GM12865 (cell line): ENCODE measurements around the gene FARP1.

ENCODE experiments used
- DNase-seq: peaks from one replicate; pipeline ENCODE4 v3.0.0; 2010; ENCODE audit warnings: low read depth
- H3K4me3 ChIP-seq: 2 replicates; pipeline ENCODE4 v1.5.1; 2011; ENCODE audit warnings: mild to moderate bottlenecking, low read depth, low read length, control low read depth
- CTCF ChIP-seq: IDR thresholded peaks from 2 replicates; pipeline ENCODE4 v1.5.1; 2011; ENCODE audit warnings: low read length, control low read depth, low read depth, inconsistent platforms; ENCODE audit not compliant: insufficient read depth; ENCODE audit errors: missing control alignments

FARP1 gene

GRCh38 chr13:98450026-98450425 lies 307.1 kb downstream of the FARP1 start:
- TF ChIP-seq CTCF = no peak
- DNase-seq = no peak
- no peak overlapping the region for H3K4me3 ChIP-seq

GRCh38 chr13:98450539-98451111 lies 307.7 kb downstream of the FARP1 start:
- DNase-seq = no peak
- no peak for TF ChIP-seq CTCF
- H3K4me3 ChIP-seq = no peak overlapping the region

- TF ChIP-seq CTCF = no peak
- no peak for DNase-seq
- no peak overlapping the region for H3K4me3 ChIP-seq
Measured at GRCh38 chr13:98451676-98452470, 309.0 kb downstream of the FARP1 start.

- no peak overlapping the region for H3K4me3 ChIP-seq
- no peak for TF ChIP-seq CTCF
- no peak for DNase-seq
Measured at GRCh38 chr13:98452851-98453843, 310.3 kb downstream of the FARP1 start.

GRCh38 chr13:98454389-98454881 lies 311.5 kb downstream of the FARP1 start:
- H3K4me3 ChIP-seq = no peak overlapping the region
- TF ChIP-seq CTCF = no peak
- DNase-seq = no peak

- no peak for DNase-seq
- no peak overlapping the region for H3K4me3 ChIP-seq
- no peak for TF ChIP-seq CTCF
Measured at GRCh38 chr13:98456413-98456845, 313.5 kb downstream of the FARP1 start.
